Sigmoid colon (tissue), 4 donors: ENCODE data around the gene TMEM115.

Experiments
- POLR2AphosphoS5 ChIP-seq, 4 donors: sonication (generic); formaldehyde crosslinking; IDR thresholded peaks; one replicate each; pipeline ENCODE4 v1.6.1; 2017; ENCODE audit warnings: antibody characterized with exemption in 4 of 4
- TF ChIP-seq, protein P1 (sequence below), 4 experiments: fragments of 450-650 bp in 3 of 4; fragments of 200-600 bp in 1 of 4; IDR thresholded peaks; one replicate each; pipeline ENCODE4 v1.5.1; 2016 to 2019; ENCODE audit warnings: antibody characterized with exemption in 4 of 4, mild to moderate bottlenecking in 3 of 4, moderate library complexity in 2 of 4

- TF ChIP-seq, protein P1, sequence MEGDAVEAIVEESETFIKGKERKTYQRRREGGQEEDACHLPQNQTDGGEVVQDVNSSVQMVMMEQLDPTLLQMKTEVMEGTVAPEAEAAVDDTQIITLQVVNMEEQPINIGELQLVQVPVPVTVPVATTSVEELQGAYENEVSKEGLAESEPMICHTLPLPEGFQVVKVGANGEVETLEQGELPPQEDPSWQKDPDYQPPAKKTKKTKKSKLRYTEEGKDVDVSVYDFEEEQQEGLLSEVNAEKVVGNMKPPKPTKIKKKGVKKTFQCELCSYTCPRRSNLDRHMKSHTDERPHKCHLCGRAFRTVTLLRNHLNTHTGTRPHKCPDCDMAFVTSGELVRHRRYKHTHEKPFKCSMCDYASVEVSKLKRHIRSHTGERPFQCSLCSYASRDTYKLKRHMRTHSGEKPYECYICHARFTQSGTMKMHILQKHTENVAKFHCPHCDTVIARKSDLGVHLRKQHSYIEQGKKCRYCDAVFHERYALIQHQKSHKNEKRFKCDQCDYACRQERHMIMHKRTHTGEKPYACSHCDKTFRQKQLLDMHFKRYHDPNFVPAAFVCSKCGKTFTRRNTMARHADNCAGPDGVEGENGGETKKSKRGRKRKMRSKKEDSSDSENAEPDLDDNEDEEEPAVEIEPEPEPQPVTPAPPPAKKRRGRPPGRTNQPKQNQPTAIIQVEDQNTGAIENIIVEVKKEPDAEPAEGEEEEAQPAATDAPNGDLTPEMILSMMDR (IDR thresholded peaks at IDR 0.05), result no peak
- no peak for TF ChIP-seq POLR2AphosphoS5 (IDR thresholded peaks at IDR 0.05)
Measured at GRCh38 chr3:50316657-50317242, 42.6 kb downstream of the TMEM115 start.
